Left hindlimb (tissue), 1 donor: ENCODE data around the gene TSPAN18.

ENCODE experiments used
- DNase-seq: peaks from one replicate; pipeline ENCODE4 v3.0.0-alpha.2; 2018

The TSPAN18 gene

GRCh38 chr11:44804449-44805437, 78.0 kb downstream of the TSPAN18 start:
- DNase-seq, result peak; percentile 76

- no peak for DNase-seq
These were observed 78.8 kb downstream of the TSPAN18 start for GRCh38 chr11:44805596-44805995.

DNA sequence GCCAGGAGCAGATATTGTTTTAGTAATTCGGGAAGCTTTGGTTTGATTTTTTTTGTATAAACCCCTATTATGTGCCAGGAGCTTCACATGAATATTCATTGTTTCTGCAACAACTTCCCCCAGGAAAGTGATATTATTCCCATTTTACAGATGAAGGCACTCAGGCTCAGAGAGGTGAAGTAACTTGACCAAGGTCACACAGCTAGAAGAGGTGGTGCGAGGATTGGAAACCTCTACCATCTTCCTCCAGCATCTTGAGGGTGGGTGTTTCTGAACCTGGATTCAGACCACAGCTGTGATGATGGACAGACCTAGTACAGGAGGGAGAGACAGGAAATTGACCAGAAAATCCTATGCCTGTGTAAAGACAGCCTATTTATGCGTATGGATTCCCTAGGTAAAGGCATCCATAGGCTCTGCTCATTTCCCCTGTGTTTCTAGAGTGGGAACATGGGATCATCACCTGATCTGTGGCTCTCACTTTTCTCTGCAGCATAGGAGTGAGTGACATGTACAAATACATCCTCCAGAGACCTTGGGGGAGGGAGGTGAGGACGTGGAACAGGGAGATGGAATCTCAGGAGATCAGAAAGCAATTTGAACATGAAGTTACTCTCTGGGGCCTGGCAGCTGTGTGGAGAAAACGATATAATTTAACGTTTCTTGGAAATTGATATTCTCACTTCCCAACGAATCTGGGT, 81.4 kb downstream of the TSPAN18 start:
- DNase-seq, result no peak

DNA sequence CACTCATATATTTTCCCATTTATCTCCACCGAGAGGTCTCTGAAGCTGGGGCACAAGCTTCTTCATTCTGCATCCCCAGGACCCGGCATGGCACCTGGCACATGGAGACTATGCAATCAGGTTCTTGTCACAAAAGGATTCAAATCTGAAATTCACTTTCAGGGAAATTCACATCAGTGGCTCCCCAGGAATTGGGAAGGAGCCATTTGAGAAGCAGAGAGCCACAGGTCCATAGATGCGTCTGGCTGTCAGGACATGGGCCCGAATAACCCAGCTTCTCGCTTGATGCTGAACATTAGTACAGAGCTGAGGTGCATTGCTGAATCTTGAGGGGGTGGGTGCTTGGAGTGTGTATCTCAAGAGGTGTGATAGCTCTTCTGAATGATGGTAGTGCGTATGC, 82.5 kb downstream of the TSPAN18 start:
- no peak for DNase-seq

DNA sequence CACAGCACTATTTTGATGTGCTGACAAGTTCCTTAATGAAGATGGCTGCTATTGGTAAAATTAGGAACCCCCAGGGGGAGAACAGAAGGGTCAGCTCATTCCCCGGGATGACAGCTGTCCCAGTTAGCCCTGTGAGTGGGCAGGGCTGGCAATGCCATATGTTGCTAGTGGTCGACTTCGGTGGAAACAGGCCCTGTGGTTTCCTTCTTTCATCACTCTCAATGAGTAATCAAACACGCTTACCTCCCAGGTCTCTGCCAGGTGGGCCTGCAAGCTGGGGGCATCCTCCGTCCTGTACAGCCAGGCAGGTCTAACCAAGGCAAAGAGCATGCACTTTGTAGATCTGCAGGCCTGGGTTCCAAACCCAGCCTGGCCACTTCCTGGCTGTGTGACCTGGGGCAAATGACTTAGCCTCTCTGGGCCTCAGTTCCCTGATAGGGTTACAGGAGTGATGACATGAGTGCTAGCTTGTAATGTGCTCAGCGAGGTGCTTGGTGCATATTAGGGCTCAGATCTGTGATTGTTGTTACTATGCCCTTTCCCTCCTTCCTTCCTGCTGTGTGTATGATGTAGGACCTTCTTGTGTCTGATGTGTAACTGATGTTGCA, 85.2 kb downstream of the TSPAN18 start:
- no peak for DNase-seq

DNA sequence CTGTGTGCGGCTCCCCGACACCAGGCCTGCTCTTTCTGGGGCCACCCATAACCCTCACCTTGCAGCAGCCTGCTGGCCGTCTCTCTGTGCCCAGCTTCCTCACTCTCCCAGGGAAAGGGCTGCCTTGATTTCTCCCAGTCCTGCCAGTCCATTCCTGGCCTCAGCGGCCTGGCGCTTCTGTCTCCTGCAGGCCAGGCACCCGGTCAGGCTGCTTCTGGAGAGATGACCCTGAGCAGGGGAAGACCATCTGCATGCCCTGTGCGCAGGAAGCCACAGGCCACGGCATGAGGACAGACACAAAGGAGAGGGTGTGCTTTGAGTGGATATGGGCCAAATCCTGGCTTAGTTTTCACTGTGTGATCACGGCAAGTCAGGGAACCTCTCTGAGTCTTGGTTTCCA, 86.2 kb downstream of the TSPAN18 start:
- DNase-seq, result peak; percentile 36

GRCh38 chr11:44813401-44813800, 86.6 kb downstream of the TSPAN18 start:
- peak; percentile 45 for DNase-seq

- DNase-seq, result peak; percentile 6
These were observed 88.3 kb downstream of the TSPAN18 start for GRCh38 chr11:44814881-44815592.

GRCh38 chr11:44815917-44816456, 89.2 kb downstream of the TSPAN18 start:
- DNase-seq, result no peak

DNA sequence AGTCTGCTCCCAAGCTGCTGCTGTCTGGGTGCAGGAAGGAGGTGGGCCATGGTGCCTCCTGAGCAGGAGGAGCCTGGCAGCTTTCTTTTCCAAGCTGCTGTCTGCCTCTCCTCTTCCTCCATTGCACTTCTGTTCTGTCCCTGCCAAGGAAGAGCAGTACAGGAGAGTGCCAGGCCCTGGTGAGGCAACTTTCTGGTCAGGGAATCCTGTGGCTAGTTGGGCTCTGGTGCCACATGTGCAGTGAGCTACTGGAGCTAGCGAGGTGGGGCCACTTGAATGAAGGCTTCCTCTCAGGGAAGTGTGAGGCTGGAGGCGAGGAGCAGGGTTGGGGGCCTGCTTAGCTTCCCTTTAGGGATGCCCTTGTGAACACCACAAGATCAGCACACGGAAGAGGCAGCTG, 90.0 kb downstream of the TSPAN18 start:
- no peak for DNase-seq

DNA sequence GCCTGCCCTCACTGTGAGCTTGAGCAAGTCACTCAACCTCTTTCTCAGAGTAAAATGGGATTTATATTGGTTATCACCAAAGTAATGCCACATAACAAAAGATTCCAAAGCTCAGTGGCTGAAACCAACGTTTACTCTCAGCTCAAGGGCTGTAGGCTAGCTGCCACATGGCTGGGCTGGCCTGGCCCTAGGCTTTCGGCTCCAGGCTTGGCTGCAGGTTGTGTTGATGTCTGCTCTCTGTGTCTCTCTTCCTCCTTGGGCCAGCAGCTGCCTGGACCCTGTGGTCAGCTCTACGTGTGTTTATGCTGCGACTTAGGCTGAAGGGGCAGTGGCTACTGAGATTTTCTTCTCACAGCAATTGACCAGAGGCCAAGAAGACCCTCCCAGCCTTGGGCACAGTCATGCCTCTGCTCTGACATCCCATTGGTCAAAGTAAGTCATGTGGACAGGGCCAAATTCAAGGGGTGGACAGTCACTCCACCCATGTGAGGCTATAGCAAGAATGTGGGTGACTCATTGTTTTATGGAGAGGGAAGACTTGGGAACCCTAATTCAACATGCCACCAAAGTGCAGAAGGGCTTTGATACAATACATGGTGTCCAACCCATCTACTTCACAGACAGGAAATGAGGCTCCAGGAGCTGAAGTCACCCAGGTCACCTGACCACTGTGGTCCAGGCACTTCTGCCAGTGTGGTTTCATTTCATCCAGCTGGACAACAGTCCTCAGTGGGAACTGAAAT, 90.6 kb downstream of the TSPAN18 start:
- no peak for DNase-seq

DNA sequence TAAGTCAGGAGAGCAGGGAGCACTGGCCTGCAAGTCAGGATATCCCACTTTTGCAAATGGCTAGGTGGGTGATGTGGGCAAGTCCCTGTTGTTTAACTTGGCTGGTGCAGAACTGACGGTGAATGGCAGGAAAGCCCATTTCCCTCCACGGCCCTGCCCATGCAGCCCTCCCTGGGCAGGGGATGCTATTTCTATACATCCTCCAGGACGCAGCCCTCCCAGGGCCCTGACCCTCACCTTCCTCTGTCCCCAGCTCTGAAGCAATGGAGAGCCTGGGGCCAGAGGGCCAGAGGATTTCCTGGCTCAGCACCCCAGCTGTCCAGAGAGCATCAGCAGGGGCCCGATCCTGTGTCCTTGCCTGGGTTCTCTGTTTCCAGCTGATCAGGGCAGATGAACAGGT, 91.3 kb downstream of the TSPAN18 start:
- DNase-seq, result no peak

DNA sequence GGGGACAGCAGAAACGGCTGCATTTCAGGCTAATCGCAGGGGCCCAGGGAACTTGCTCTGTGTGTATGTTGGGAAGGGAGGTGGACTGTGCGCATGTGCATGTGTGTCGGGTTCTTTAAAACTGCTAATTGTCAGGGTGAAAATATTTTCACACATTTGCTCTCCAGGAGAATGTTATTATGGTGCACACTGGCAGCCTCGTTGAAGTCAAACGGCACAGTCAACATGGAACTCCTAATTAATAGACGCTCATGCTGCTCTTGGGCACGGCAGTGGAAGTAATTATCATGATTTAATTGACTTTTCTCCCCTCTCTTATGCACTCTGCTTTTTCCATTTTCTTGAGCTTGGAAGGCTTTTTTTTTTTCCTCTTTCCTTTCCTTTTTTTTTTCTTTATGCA, 92.6 kb downstream of the TSPAN18 start:
- no peak for DNase-seq

GRCh38 chr11:44822369-44822768, 95.6 kb downstream of the TSPAN18 start:
- no peak for DNase-seq

GRCh38 chr11:44823006-44823405, 96.2 kb downstream of the TSPAN18 start:
- DNase-seq, result no peak

DNA sequence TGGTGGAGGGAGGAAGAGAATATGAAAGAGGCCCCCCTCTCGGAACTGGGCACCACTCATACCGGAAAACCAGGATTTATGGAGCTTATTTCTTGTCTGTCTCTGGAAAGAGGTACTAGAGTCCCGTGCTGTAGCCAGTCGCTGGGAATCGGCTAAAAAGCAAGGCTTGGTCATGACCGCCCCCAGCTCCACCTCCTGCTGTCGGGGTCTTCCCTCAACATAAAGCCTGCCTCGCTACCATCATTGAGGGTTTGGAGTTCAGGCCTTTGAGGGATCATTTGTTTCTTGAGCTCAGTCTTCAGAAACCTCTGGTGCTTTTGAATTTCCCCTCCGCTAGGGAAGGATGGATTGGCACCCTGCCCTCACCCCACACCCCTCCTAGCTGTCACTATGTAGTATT, 97.1 kb downstream of the TSPAN18 start:
- no peak for DNase-seq

DNA sequence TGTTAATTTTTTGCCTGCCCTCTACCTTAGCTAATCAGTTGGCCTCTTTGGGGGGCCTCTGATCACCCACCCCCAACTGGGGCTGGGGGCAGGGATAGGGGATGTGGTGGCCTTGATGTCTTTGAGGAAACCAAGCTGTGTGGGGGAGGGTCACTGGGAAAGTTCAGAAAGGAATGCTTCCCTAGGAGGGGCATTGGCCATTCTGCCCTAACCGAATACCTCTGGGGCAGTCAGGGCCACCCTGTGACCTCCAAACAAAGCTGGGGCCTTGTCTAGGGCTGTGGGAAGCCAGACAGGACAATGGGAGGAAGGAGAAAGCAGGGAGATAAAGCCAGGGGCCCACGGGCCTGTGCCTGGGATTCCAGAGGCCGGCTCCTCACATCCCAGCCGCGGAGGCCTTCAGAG, 97.5 kb downstream of the TSPAN18 start:
- no peak for DNase-seq

- DNase-seq, result no peak
These were observed 98.5 kb downstream of the TSPAN18 start for GRCh38 chr11:44825058-44825785.

GRCh38 chr11:44826922-44827643, 100.3 kb downstream of the TSPAN18 start:
- no peak for DNase-seq

DNA sequence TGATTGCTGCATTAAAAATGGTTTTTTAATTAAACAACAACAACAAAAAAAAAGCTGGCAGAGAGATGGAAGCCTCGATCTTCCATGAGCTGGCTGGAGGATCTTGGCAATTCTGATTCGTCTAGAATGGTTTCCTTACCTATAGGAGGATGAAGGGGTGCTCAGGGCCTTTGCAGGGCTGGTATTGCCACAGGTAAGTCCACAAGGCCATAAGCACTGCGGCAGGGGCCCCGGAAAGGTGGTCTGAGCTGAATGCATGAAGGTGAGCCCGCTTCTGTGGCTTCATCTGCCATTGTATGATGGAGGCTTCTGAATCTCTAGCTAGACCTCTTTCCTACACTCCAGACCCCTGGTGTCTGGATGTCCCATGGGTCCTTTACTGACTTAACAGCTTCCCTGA, 101.5 kb downstream of the TSPAN18 start:
- no peak for DNase-seq

- DNase-seq, result no peak
These were observed 103.1 kb downstream of the TSPAN18 start for GRCh38 chr11:44829838-44830237.
